Natural killer cell (primary cell): ENCODE results near the gene KIF25. TPM values are rescaled to one million over a fixed set of nuclear protein-coding genes. Genes with fewer than 3 reads are reported as not detected.

Experiments
- ATAC-seq, 3 donors: fragments of 150-1000 bp in 2 of 3; fragments of 200-7000 bp in 1 of 3; cut with Tn5 transposase; 1 replicate in 1 of 3; 2 replicates in 2 of 3; pipeline ENCODE4 v1.10.0; 2021; ENCODE audit warnings: mild to moderate bottlenecking in 2 of 3, moderate library complexity in 2 of 3
- DNase-seq, 2 donors: peaks; one replicate each; pipeline versions ENCODE4 v3.0.0 to v3.0.0-alpha.2; 2013 to 2021; ENCODE audit warnings: mixed read lengths in 1 of 2
- H3K27ac ChIP-seq: one replicate; pipeline ENCODE4 v1.5.1; 2013; ENCODE audit warnings: mild to moderate bottlenecking, low read length
- H3K27me3 ChIP-seq: one replicate; pipeline ENCODE4 v1.6.1; 2013; ENCODE audit warnings: low read length; ENCODE audit not compliant: control insufficient read depth, insufficient read depth
- H3K36me3 ChIP-seq: one replicate; pipeline ENCODE4 v1.6.1; 2013; ENCODE audit warnings: low read length; ENCODE audit not compliant: control insufficient read depth, insufficient read depth
- H3K4me1 ChIP-seq: one replicate; pipeline ENCODE4 v1.6.1; 2013; ENCODE audit warnings: low read length; ENCODE audit not compliant: control insufficient read depth, insufficient read depth
- H3K4me3 ChIP-seq: one replicate; pipeline ENCODE4 v1.5.1; 2013; ENCODE audit warnings: low read length
- H3K9me3 ChIP-seq: one replicate; pipeline ENCODE4 v1.6.1; 2013; ENCODE audit warnings: low read length; ENCODE audit not compliant: control insufficient read depth, insufficient read depth
- H3K27ac Mint-ChIP-seq, 2 donors: one replicate each; pipeline ENCODE4 v1.8.0; 2022; ENCODE audit warnings: mild to moderate bottlenecking in 2 of 2, mixed read lengths in 2 of 2, moderate library complexity in 1 of 2
- H3K27me3 Mint-ChIP-seq, 2 donors: one replicate each; pipeline ENCODE4 v1.8.0; 2022; ENCODE audit warnings: low read depth in 2 of 2, mixed read lengths in 2 of 2
- H3K36me3 Mint-ChIP-seq: one replicate; pipeline ENCODE4 v1.8.0; 2022; ENCODE audit warnings: mixed read lengths
- H3K4me1 Mint-ChIP-seq, 2 donors: one replicate each; pipeline ENCODE4 v1.8.0; 2022; ENCODE audit warnings: mixed read lengths in 2 of 2
- H3K4me3 Mint-ChIP-seq: one replicate; pipeline ENCODE4 v1.8.0; 2022; ENCODE audit warnings: mild to moderate bottlenecking, moderate library complexity, mixed read lengths
- H3K9me3 Mint-ChIP-seq, 2 donors: one replicate each; pipeline ENCODE4 v1.8.0; 2022; ENCODE audit warnings: mixed read lengths in 2 of 2
- CTCF ChIP-seq: fragments of 200-600 bp; IDR thresholded peaks from one replicate; pipeline ENCODE4 v1.8.0; 2022; ENCODE audit warnings: antibody characterized with exemption
- WGBS: methylation state at CpG from one replicate; pipeline ENCODE4 v1.1.7; 2013; ENCODE audit warnings: missing lambda C conversion rate; ENCODE audit not compliant: insufficient coverage; 5-methylcytosine and 5-hydroxymethylcytosine counted together
- intact Hi-C: fragments of 100-400 bp; cut with micrococcal nuclease; formaldehyde crosslinking; loops from one replicate; pipeline ENCODE4 v1.14.2; 2022
- total RNA-seq, 4 donors: library from RNA; stranded (reverse); fragments of 120-200 nt in 1 of 4; gene quantifications; one replicate each; pipeline versions ENCODE4 v1.2.3 to v1.2.4, GENCODE V29; 2013 to 2022

KIF25 gene
- total RNA-seq, 3 donors from 2014 or later (not counting 1 experiment from before 2014, with no cell fraction given): not detected

DNA sequence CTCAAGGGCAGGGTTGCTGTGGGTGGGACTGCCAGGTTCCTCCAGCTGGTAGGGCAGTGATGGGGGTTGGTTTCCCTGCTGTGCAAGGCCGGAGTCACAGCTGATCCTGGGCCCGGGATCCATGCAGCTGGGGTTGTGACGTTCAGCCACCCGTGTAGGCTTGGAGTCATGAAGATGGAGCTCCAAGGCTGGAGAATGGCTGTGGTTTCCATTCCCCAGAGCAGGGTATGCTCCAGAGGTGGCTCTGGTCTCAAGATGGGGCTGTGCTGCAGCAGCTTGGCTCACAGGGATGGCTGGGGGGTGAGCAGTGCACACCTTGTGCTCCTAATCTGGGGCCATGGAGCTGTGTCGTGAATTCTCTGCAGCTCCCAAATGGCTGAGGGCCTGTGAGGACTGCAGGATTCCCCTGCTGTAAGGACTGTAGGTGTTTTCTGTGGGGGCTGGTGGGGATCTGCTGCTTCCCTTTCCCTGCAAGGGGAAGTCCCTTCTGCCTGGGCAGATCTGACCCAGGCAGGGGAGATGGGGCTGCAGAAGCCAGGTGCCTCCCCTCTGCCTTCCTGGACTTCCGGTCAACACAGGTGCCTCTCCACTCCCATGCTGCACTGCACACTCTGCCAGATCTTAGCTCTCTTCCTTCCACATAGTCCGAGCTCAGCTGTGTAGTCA is 15.9 kb downstream of the KIF25 start:
- WGBS: 76% methylated on average over 7 of the region's 7 CpGs
- peaks cover 17% of the 10 kb centered on the region for H3K36me3 Mint-ChIP-seq
- TF ChIP-seq CTCF: no peak

GRCh38 chr6:168014428-168014827 is 17.0 kb downstream of the KIF25 start:
- peaks cover 0 to 3% of the 10 kb centered on the region in 2 donors for H3K27me3 Mint-ChIP-seq
- peaks cover 17% of the 10 kb centered on the region for H3K36me3 Mint-ChIP-seq
- DNase-seq (no peak), ATAC-seq (no peak)
- Histone ChIP-seq H3K4me3 (no peak overlapping the region), H3K27me3 (no peaks in the 10 kb centered on the region), H3K9me3 (peaks cover 13% of the 10 kb centered on the region), H3K36me3 (no peaks in the 10 kb centered on the region), H3K4me1 (no peaks in the 10 kb centered on the region), H3K27ac (no peak overlapping the region)
- intact Hi-C loops: no loop called here
- H3K4me3 Mint-ChIP-seq: no peak overlapping the region
- H3K9me3 Mint-ChIP-seq: peaks cover 11 to 24% of the 10 kb centered on the region in 2 donors
- no peak overlapping the region for H3K27ac Mint-ChIP-seq
- no peaks in the 10 kb centered on the region for H3K4me1 Mint-ChIP-seq
- no peak for TF ChIP-seq CTCF
- WGBS: 85% methylated on average over 6 of the region's 6 CpGs

More for the DNA sequence above, 15.9 kb downstream of the KIF25 start:
- H3K4me3 Mint-ChIP-seq: no peak overlapping the region
- no peak for DNase-seq
- Histone ChIP-seq H3K4me1 (no peaks in the 10 kb centered on the region), H3K27ac (no peak overlapping the region), H3K36me3 (no peaks in the 10 kb centered on the region), H3K9me3 (peaks cover 13% of the 10 kb centered on the region), H3K27me3 (no peaks in the 10 kb centered on the region), H3K4me3 (no peak overlapping the region)
- intact Hi-C loops: no loop called here
- H3K4me1 Mint-ChIP-seq: no peaks in the 10 kb centered on the region
- H3K27me3 Mint-ChIP-seq: peaks cover 0 to 3% of the 10 kb centered on the region in 2 donors
- no peak for ATAC-seq
- peaks cover 11 to 24% of the 10 kb centered on the region in 2 donors for H3K9me3 Mint-ChIP-seq
- no peak overlapping the region for H3K27ac Mint-ChIP-seq

DNA sequence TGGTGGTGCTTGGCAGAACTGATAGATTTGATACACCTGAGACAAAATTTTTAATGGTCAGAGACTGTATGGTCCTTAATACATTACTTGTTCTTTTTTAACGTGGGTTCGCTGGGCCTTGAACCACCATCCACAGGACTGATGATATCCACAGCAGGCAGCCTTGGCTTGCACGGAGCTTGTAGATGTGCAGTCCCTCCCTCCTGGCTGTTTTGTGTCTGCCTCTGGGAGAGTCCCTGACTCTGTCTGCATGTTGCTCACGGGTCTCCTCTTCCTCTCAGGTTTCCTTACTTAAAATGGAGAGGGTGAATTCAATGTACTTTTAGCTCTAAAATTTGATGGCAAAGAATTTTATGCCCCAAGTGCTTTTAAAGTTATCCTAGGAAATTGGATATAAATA is 17.5 kb downstream of the KIF25 start:
- peaks cover 0 to under 1% of the 10 kb centered on the region in 2 donors for H3K27me3 Mint-ChIP-seq
- Histone ChIP-seq H3K9me3 (peaks cover 13% of the 10 kb centered on the region), H3K36me3 (no peaks in the 10 kb centered on the region), H3K4me3 (no peak overlapping the region), H3K27me3 (no peaks in the 10 kb centered on the region), H3K4me1 (no peaks in the 10 kb centered on the region), H3K27ac (no peak overlapping the region)
- no peak for DNase-seq
- WGBS: 85% methylated on average over 4 of the region's 4 CpGs
- no peak for ATAC-seq
- peaks cover 11 to 19% of the 10 kb centered on the region in 2 donors for H3K9me3 Mint-ChIP-seq
- H3K27ac Mint-ChIP-seq: no peak overlapping the region
- H3K4me1 Mint-ChIP-seq: no peaks in the 10 kb centered on the region
- H3K4me3 Mint-ChIP-seq: no peak overlapping the region
- intact Hi-C loops: no loop called here
- TF ChIP-seq CTCF: no peak
- peaks cover 17% of the 10 kb centered on the region for H3K36me3 Mint-ChIP-seq
